Esophagus (tissue), 2 donors: ENCODE results near the gene SUPT20HL1. TPM values are rescaled to one million over a fixed set of nuclear protein-coding genes. Genes with fewer than 3 reads are reported as not detected.

ENCODE experiments used
- polyA plus RNA-seq, 2 donors: library from polyadenylated mRNA; stranded (reverse); fragments of 200-250 nt; gene quantifications; one replicate each; pipeline ENCODE4 v1.2.3, GENCODE V29; 2013
- donor health status: healthy with polysubstance abuse.
- donor health status: Bipolar disorder and iron deficiency.

The SUPT20HL1 gene
- polyA plus RNA-seq, 2 donors = not detected

Other genes with a start within 250 kb of the SUPT20HL1 start
- gene ZFX, start 210.9 kb upstream of the SUPT20HL1 start, polyA plus RNA-seq = 1 to 10 TPM; 4.0 to 5.2 TPM
- gene SUPT20HL2, start 46.6 kb upstream of the SUPT20HL1 start, polyA plus RNA-seq = not detected
- 1 to 10 TPM; 1.9 to 2.6 TPM for gene PDK3, start 104.6 kb downstream of the SUPT20HL1 start, polyA plus RNA-seq